ENCODE measurements around the gene KCNS1. TPM values are rescaled to one million over a fixed set of nuclear protein-coding genes. Genes with fewer than 3 reads are reported as not detected.
A peak's percentile ranks its signal among the peaks of the same experiment; 100 is the strongest.

The KCNS1 gene
- total RNA-seq, 1 experiment from 2014 or later = 1.2 TPM

DNA sequence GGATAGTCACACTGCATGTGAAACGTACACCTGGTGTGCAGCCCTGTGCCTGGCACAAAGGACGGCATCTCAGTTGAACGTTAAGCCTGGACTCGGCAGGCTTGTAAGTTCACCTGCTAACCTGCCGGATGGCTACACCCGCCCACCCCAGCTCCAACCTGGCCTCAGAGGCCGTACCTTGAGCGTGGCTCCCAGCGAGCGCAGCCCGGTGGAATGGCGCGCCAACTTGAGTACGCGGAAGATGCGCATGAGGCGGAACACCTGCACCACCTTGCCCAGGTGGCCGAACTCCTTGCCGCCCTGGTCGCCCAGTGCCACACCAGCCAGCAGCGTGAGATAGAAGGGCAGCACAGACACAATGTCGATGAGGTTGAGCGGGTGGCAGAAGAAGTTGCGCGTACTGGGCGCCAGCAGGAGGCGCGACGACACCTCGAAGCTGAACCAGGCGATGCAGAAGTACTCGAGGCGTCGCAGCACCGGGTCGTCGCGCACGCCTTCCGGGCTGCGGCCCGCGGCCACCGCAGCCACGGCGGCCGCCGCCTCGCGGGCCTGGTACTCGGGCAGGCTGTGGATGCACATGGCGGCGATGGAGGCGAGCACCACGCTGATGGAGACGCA, 3.3 kb downstream of the KCNS1 start:
- DNase-seq (ENCODE audit: low spot score) = peak; percentile 50
- Mint-ChIP-seq H3K4me3 (peak overlapping the region; percentile 34), H3K27me3 (ENCODE audit: low read depth) (peaks cover 61% of the 10 kb centered on the region), H3K4me1 (peaks cover 15% of the 10 kb centered on the region), H3K27ac (no peak overlapping the region), H3K9me3 (no peaks in the 10 kb centered on the region), H3K36me3 (peaks cover 3% of the 10 kb centered on the region; the same call in 1 of the 2 replicates)
- POLR2A ChIA-PET = no interaction called here
- CTCF ChIA-PET = interaction anchor here (0.8 to 9.5 kb wide), 13 partner anchors 15 to 203 kb away, joined by 3 to 165 read pairs (median 10); partner anchors contain the start of gene WFDC5
- no peak for ATAC-seq
- TF ChIP-seq NR3C1 (CRISPR knock-in tag; conservative IDR thresholded peaks at IDR 0.05; ENCODE audit: low read depth) (no peak), GRHL2 (CRISPR knock-in tag; IDR thresholded peaks at IDR 0.05; ENCODE audit: insufficient replicate concordance, severe bottlenecking) (no peak), EMX1 (CRISPR knock-in tag; IDR thresholded peaks at IDR 0.05) (no peak), JAZF1 (CRISPR knock-in tag; IDR thresholded peaks at IDR 0.05) (no peak), MXD4 (CRISPR knock-in tag; IDR thresholded peaks at IDR 0.05; ENCODE audit: borderline replicate concordance) (no peak)

DNA sequence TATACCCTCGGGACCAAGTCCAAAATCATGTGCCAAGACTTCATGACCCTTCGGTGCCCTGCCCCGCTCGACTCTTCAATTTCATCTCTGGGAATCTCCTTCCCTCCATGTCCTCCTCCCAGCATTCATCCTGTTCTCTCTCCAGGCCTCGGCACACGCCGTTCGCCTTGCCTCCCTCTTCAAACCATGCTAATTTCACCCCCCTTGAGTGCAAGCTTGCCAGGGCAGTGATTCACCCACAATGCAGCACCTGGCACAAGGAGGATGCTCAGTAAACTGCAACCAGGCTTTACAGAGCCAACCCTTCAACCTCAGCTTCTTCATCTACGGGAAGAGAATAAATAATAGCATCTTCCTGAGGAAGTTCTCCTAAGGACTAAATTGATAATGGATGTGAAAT, 4.1 kb downstream of the KCNS1 start:
- H3K9me3 Mint-ChIP-seq = no peaks in the 10 kb centered on the region
- DNase-seq (ENCODE audit: low spot score) = no peak
- H3K27ac Mint-ChIP-seq = no peak overlapping the region
- H3K4me1 Mint-ChIP-seq = peaks cover 15% of the 10 kb centered on the region
- H3K4me3 Mint-ChIP-seq = no peak overlapping the region
- H3K36me3 Mint-ChIP-seq = peaks cover 3% of the 10 kb centered on the region; the same call in 1 of the 2 replicates
- H3K27me3 Mint-ChIP-seq (ENCODE audit: low read depth) = peaks cover 56% of the 10 kb centered on the region
- no peak for TF ChIP-seq FOXJ3 (CRISPR knock-in tag; IDR thresholded peaks at IDR 0.05; ENCODE audit: borderline replicate concordance)
- TF ChIP-seq GABPB1 (CRISPR knock-in tag; IDR thresholded peaks at IDR 0.05) = no peak
- TF ChIP-seq ZNF138 (CRISPR knock-in tag; conservative IDR thresholded peaks at IDR 0.05) = no peak
- TF ChIP-seq, protein P1, sequence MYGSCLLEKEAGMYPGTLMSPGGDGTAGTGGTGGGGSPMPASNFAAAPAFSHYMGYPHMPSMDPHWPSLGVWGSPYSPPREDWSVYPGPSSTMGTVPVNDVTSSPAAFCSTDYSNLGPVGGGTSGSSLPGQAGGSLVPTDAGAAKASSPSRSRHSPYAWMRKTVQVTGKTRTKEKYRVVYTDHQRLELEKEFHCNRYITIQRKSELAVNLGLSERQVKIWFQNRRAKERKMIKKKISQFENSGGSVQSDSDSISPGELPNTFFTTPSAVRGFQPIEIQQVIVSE (CRISPR knock-in tag; IDR thresholded peaks at IDR 0.05; ENCODE audit: borderline replicate concordance) = no peak
- TF ChIP-seq, protein P2, sequence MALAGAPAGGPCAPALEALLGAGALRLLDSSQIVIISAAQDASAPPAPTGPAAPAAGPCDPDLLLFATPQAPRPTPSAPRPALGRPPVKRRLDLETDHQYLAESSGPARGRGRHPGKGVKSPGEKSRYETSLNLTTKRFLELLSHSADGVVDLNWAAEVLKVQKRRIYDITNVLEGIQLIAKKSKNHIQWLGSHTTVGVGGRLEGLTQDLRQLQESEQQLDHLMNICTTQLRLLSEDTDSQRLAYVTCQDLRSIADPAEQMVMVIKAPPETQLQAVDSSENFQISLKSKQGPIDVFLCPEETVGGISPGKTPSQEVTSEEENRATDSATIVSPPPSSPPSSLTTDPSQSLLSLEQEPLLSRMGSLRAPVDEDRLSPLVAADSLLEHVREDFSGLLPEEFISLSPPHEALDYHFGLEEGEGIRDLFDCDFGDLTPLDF (CRISPR knock-in tag; IDR thresholded peaks at IDR 0.05) = no peak
- TF ChIP-seq ELF4 (CRISPR knock-in tag; IDR thresholded peaks at IDR 0.05; ENCODE audit: low read depth) = no peak
- TF ChIP-seq JUN (CRISPR knock-in tag; IDR thresholded peaks at IDR 0.05) = no peak
- TF ChIP-seq, protein P3, sequence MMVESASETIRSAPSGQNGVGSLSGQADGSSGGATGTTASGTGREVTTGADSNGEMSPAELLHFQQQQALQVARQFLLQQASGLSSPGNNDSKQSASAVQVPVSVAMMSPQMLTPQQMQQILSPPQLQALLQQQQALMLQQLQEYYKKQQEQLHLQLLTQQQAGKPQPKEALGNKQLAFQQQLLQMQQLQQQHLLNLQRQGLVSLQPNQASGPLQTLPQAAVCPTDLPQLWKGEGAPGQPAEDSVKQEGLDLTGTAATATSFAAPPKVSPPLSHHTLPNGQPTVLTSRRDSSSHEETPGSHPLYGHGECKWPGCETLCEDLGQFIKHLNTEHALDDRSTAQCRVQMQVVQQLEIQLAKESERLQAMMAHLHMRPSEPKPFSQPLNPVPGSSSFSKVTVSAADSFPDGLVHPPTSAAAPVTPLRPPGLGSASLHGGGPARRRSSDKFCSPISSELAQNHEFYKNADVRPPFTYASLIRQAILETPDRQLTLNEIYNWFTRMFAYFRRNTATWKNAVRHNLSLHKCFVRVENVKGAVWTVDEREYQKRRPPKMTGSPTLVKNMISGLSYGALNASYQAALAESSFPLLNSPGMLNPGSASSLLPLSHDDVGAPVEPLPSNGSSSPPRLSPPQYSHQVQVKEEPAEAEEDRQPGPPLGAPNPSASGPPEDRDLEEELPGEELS (CRISPR knock-in tag; IDR thresholded peaks at IDR 0.05) = no peak
- TF ChIP-seq ZBTB21 (CRISPR knock-in tag; IDR thresholded peaks at IDR 0.05; ENCODE audit: borderline replicate concordance) = no peak
- POLR2A ChIA-PET = no interaction called here
- ATAC-seq = no peak
- CTCF ChIA-PET = interaction anchor here (0.9 to 9.5 kb wide), 23 partner anchors 9 to 212 kb away, joined by 3 to 165 read pairs (median 8); partner anchors contain the start of genes STK4, TOMM34, WFDC12 and WFDC5

DNA sequence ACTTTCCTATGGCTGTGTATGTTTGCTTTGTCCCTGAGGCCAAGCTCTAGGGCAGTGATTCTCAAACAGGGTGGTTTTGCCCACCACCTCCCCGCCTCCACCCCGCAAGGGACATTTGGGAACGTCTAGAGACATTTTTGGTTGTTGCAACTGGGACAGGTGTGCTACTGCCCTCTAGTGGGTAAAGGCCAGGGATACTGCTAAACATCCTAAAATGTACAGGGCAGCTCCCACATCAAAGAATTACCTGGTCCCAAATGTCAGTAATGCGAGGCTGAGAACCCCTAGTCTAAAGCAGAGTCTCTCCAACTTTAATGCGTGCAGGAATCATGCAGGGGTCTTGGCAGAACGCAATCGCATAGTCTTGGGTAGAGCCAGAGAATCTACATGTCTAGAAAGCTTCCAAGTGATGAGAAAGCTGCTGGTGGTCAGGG, 5.1 kb downstream of the KCNS1 start:
- peaks cover 3% of the 10 kb centered on the region; the same call in 1 of the 2 replicates for H3K36me3 Mint-ChIP-seq
- ChIA-PET POLR2A (interaction anchor here (0.6 kb wide), 1 partner anchor 83 kb away, joined by 3 read pairs; no protein-coding TSS in a partner anchor), CTCF (interaction anchor here (0.5 to 9.5 kb wide), 38 partner anchors 9 to 908 kb away, joined by 3 to 165 read pairs (median 4); partner anchors contain the start of genes SEMG1, STK4, TOMM34 and WFDC12)
- H3K4me1 Mint-ChIP-seq = peaks cover 12% of the 10 kb centered on the region
- no peaks in the 10 kb centered on the region for H3K9me3 Mint-ChIP-seq
- H3K27me3 Mint-ChIP-seq (ENCODE audit: low read depth) = peaks cover 48% of the 10 kb centered on the region
- H3K27ac Mint-ChIP-seq = no peak overlapping the region
- peak; percentile 50 for ATAC-seq
- TF ChIP-seq, protein P4, sequence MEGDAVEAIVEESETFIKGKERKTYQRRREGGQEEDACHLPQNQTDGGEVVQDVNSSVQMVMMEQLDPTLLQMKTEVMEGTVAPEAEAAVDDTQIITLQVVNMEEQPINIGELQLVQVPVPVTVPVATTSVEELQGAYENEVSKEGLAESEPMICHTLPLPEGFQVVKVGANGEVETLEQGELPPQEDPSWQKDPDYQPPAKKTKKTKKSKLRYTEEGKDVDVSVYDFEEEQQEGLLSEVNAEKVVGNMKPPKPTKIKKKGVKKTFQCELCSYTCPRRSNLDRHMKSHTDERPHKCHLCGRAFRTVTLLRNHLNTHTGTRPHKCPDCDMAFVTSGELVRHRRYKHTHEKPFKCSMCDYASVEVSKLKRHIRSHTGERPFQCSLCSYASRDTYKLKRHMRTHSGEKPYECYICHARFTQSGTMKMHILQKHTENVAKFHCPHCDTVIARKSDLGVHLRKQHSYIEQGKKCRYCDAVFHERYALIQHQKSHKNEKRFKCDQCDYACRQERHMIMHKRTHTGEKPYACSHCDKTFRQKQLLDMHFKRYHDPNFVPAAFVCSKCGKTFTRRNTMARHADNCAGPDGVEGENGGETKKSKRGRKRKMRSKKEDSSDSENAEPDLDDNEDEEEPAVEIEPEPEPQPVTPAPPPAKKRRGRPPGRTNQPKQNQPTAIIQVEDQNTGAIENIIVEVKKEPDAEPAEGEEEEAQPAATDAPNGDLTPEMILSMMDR (IDR thresholded peaks at IDR 0.05) = peak; percentile 66; the same call in 1 of the 2 replicates
- TF ChIP-seq KAT7 (CRISPR knock-in tag; IDR thresholded peaks at IDR 0.05; ENCODE audit: borderline replicate concordance) = no peak
- no peak overlapping the region for H3K4me3 Mint-ChIP-seq
- peak; percentile 70 for DNase-seq (ENCODE audit: low spot score)

Data from WTC11 (cell line).